Uterus (tissue), 4 donors: Measurements from ENCODE around the gene LIMK1. TPM values are rescaled to one million over a fixed set of nuclear protein-coding genes. Genes with fewer than 3 reads are reported as not detected.
A peak's percentile ranks its signal among the peaks of the same experiment; 100 is the strongest.
"Not testable (repeated sequence)": the region's sequence is repeated elsewhere in the genome, so short reads cannot be mapped to it uniquely, and the experiment has no call there.

Experiments used
- DNase-seq, 2 donors: peaks; one replicate each; pipeline ENCODE4 v3.0.0-alpha.2; 2019 to 2020
- H3K27ac ChIP-seq, 2 donors: fragments of 200-600 bp; sonication (generic); 1 replicate in 1 of 2; 2 replicates in 1 of 2; pipeline ENCODE4 v1.5.1; 2016 to 2018
- H3K27me3 ChIP-seq, 2 donors: fragments of 200-600 bp; sonication (generic); one replicate each; pipeline ENCODE4 v1.5.1; 2018 to 2019; ENCODE audit warnings: control low read depth in 1 of 2
- H3K36me3 ChIP-seq, 2 donors: fragments of 200-600 bp; sonication (generic); one replicate each; pipeline ENCODE4 v1.5.1; 2019; ENCODE audit warnings: control low read depth in 1 of 2
- H3K4me1 ChIP-seq, 2 donors: fragments of 200-600 bp; sonication (generic); one replicate each; pipeline ENCODE4 v1.5.1; 2018 to 2019; ENCODE audit warnings: control low read depth in 1 of 2
- H3K4me3 ChIP-seq, 2 donors: fragments of 200-600 bp; sonication (generic); 1 replicate in 1 of 2; 2 replicates in 1 of 2; pipeline ENCODE4 v1.5.1; 2018 to 2019; ENCODE audit warnings: mild to moderate bottlenecking in 1 of 2
- H3K9me3 ChIP-seq, 2 donors: fragments of 200-600 bp; sonication (generic); one replicate each; pipeline ENCODE4 v1.5.1; 2019; ENCODE audit warnings: control low read depth in 1 of 2
- POLR2A ChIP-seq, 2 donors: fragments of 450-650 bp; IDR thresholded peaks; one replicate each; pipeline ENCODE4 v1.6.1; 2016; ENCODE audit warnings: antibody characterized with exemption in 2 of 2, mild to moderate bottlenecking in 1 of 2, moderate library complexity in 1 of 2
- intact Hi-C: fragments of 100-400 bp; cut with DNase I; formaldehyde crosslinking; loops from one replicate; pipeline ENCODE4 v1.15.1; 2023; ENCODE audit warnings: low total_unique reads
- total RNA-seq, 4 donors: library from RNA; depleted of rRNA in 3 of 4; stranded (reverse); fragments of >200 nt in 3 of 4; gene quantifications; one replicate each; pipeline versions ENCODE4 v1.1.0 to v1.2.4, GENCODE V29; 2014 to 2023
- TF ChIP-seq, protein P1 (sequence below), 4 experiments: fragments of 200-600 bp in 2 of 4; fragments of 450-650 bp in 2 of 4; sonication (generic) in 2 of 4; IDR thresholded peaks; one replicate each; pipeline ENCODE4 v1.5.1; 2016 to 2019; ENCODE audit warnings: antibody characterized with exemption in 4 of 4, mild to moderate bottlenecking in 2 of 4, moderate library complexity in 1 of 4
- donor health status: DM: yes; HTN: yes; CAD: no.

The LIMK1 gene
- total RNA-seq, 4 donors from 2014 or later: 1.8 to 22.4 (median 11.4) TPM

DNA sequence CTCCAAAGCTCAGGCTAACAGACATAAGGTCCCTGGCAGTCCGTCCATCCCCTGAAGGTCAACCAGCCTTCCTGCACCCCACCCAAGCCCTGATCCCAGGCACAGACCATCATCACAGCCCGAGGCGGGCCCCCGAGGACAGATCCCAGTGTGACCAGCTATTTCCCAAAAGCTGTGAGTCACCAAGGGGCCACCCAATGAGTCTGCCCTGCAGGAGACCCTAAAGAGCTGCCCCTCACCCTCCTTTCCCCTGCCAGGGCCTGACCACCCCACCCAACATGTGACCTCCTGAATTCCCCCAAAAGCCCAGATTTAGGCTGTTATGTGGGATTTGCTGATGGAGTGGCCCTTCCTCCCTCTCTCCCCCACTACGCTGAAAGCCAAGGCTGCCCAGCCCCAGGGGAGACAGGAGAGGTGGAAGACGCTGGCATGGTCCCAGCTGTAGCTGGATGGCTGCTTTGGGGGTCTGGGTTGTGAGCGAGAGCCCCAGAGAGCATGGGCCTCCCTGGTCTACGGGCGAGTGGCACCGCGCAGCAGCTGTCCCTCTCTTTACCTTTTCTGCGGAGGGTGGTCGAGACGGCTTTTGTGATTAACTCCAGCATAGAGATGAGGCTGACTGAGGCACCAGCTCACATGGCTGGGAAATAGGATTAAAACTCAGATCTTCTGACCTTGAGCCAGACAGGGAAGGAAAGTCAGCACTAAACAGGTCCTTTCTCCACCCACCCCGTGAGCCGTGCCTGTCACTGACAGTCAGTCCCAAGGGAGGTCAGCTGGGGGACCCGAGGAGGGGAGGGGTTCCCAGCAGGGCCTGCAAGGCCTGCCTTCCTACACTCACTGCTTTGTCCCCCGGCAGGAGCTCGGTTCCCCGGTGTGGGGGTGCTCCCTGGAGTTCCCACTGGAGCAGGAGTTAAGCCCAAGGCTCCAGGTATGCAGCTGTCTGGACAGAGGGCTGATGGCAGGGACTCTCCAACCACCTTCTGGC, 38.9 kb upstream of the LIMK1 start:
- Histone ChIP-seq H3K9me3 (no peaks in the 10 kb centered on the region), H3K36me3 (no peaks in the 10 kb centered on the region), H3K27ac (peak overlapping the region in 1 of 2 donors; percentile 75), H3K4me1 (peaks cover 0 to 6% of the 10 kb centered on the region in 2 donors), H3K4me3 (no peak overlapping the region), H3K27me3 (no peaks in the 10 kb centered on the region)
- DNase-seq: no peak
- intact Hi-C loops: no loop called here
- TF ChIP-seq, protein P1, sequence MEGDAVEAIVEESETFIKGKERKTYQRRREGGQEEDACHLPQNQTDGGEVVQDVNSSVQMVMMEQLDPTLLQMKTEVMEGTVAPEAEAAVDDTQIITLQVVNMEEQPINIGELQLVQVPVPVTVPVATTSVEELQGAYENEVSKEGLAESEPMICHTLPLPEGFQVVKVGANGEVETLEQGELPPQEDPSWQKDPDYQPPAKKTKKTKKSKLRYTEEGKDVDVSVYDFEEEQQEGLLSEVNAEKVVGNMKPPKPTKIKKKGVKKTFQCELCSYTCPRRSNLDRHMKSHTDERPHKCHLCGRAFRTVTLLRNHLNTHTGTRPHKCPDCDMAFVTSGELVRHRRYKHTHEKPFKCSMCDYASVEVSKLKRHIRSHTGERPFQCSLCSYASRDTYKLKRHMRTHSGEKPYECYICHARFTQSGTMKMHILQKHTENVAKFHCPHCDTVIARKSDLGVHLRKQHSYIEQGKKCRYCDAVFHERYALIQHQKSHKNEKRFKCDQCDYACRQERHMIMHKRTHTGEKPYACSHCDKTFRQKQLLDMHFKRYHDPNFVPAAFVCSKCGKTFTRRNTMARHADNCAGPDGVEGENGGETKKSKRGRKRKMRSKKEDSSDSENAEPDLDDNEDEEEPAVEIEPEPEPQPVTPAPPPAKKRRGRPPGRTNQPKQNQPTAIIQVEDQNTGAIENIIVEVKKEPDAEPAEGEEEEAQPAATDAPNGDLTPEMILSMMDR (IDR thresholded peaks at IDR 0.05): no peak
- no peak for TF ChIP-seq POLR2A (IDR thresholded peaks at IDR 0.05)

DNA sequence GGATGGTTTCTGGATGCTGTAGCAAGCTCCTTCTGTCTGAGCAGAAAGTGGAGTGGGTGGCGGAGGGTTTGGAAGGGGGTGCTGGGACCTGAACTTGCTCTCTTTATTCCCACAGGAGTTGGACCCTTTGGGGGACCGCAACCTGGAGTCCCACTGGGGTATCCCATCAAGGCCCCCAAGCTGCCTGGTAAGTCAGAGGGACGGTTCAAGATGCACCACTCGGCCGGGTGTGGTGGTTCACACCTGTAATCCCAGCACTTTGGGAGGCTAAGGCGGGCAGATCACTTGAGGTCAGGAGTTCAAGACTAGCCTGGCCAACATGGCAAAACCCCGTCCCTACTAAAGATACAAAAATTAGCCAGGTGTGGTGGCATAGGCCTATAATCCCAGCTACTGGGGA, 37.0 kb upstream of the LIMK1 start:
- H3K4me1 ChIP-seq, H3K27ac ChIP-seq, H3K9me3 ChIP-seq, H3K4me3 ChIP-seq, intact Hi-C loops, H3K27me3 ChIP-seq, DNase-seq, H3K36me3 ChIP-seq: not testable (repeated sequence)

DNA sequence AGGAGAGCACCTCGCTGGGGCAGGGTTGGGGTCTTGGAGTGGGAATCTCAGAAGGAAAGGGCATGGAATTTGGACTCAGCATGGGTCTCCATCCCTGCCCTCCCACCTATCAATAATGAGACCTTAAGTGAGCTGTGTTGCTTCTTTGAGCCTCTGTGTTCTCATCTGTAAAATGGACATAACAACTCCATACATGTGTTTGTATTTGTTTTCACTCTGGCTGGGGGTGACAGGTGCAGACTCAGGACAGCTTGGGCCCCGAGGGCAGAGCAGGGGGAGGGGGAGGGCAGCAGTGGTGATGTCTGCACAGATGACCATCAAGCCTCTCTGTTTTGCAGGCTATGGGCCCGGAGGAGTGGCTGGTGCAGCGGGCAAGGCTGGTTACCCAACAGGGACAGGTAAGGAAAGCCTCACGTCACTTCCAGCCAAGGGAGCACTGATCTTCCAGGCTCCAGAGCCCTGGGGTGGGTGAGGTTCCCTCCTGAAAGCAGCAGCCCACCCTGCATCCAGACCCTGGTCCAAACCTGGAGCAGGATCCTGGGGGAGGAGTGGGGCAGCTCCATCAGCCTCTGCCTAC, 35.7 kb upstream of the LIMK1 start:
- no peak for DNase-seq
- Histone ChIP-seq H3K9me3 (no peaks in the 10 kb centered on the region), H3K4me1 (peaks cover 0 to under 1% of the 10 kb centered on the region in 2 donors), H3K27me3 (no peaks in the 10 kb centered on the region), H3K36me3 (no peaks in the 10 kb centered on the region), H3K4me3 (no peak overlapping the region), H3K27ac (no peak overlapping the region)
- intact Hi-C loops: no loop called here
- no peak for TF ChIP-seq POLR2A (IDR thresholded peaks at IDR 0.05)
- TF ChIP-seq, protein P1 (IDR thresholded peaks at IDR 0.05): no peak

DNA sequence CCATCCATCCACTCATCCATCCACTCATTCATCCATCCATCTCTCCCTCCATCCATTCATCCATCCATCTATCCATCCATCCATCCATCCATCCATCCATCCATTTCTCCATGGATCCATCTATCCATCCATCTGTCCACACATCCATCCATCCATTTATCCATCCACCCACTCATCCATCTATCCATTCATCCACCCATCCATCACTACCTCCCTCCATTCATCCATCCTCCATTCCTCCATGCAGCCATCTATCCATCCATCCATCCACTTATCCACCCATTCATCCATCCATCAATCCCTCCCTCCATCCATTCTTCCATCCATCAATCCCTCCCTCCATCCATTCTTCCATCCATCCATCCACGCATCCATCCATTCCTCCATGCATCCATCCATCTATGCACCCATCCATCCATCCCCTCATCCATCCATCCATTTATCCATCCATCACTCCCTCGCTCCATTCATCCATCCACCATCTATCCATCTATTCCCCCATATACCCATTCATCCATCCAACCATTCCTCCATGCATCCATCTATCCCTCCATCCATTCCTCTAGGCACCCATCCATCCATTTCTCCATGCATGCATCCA, 34.5 kb upstream of the LIMK1 start:
- no peaks in the 10 kb centered on the region for H3K27me3 ChIP-seq
- H3K27ac ChIP-seq: no peak overlapping the region
- no peaks in the 10 kb centered on the region for H3K9me3 ChIP-seq
- no peak overlapping the region for H3K4me3 ChIP-seq
- no peak for DNase-seq
- intact Hi-C loops: no loop called here
- no peaks in the 10 kb centered on the region for H3K36me3 ChIP-seq
- no peak for TF ChIP-seq POLR2A (IDR thresholded peaks at IDR 0.05)
- TF ChIP-seq, protein P1 (IDR thresholded peaks at IDR 0.05): no peak
- no peaks in the 10 kb centered on the region for H3K4me1 ChIP-seq

DNA sequence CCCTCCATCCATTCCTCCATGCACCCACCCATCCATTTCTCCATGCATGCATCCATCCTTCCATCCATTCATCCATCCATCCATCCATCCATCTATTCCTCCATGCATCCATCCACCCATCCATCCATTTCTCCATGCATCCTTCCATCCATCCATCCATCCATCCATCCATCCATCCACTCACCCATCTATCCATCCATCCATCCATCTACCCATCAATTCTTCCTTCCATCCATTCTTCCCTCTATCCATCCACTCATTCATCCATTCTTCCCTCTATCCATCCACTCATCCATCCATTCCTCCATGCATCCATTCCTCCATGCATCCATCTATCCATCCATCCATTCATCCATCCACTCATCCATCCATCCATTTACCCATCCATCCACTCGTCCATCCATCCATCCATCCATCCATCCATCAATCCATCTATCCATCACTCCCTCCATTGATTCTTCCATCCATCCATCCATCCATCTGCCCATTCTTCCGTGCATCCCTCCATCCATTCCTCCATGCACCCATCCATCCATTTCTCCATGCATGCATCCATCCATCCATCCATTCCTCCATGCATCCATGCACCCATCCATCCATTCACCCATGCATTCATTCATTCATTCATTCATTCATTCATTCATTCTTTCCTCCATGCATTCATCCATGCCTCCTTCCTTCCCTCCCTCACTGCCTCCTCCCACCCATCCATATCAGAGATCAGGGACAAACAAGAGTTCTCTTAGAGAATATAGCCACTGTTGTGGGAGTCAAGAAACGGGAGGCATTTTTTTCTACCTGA, 33.4 kb upstream of the LIMK1 start:
- Histone ChIP-seq H3K4me1 (no peaks in the 10 kb centered on the region), H3K9me3 (no peaks in the 10 kb centered on the region), H3K4me3 (no peak overlapping the region), H3K27me3 (no peaks in the 10 kb centered on the region), H3K36me3 (no peaks in the 10 kb centered on the region), H3K27ac (no peak overlapping the region)
- intact Hi-C loops: no loop called here
- no peak for DNase-seq
- TF ChIP-seq, protein P1 (IDR thresholded peaks at IDR 0.05): no peak
- TF ChIP-seq POLR2A (IDR thresholded peaks at IDR 0.05): no peak
